Smooth muscle cell (in vitro differentiated cells): ENCODE results near the gene ZNF189. TPM values are rescaled to one million over a fixed set of nuclear protein-coding genes. Genes with fewer than 3 reads are reported as not detected.

Source experiments
- DNase-seq: peaks from one replicate; lab custom pipeline; 2025; ENCODE audit not compliant: unreplicated experiment; lab: John Stamatoyannopoulos, UW
- H2AFZ ChIP-seq: fragments of 200-600 bp; sonication (generic); 2 replicates; pipeline ENCODE4 v1.6.0; 2016; ENCODE audit warnings: antibody characterized with exemption, low read depth, mild to moderate bottlenecking
- H3F3A ChIP-seq: fragments of 200-600 bp; sonication (generic); 2 replicates; pipeline ENCODE4 v1.6.0; 2017; ENCODE audit warnings: antibody characterized with exemption, low read depth
- H3K27ac ChIP-seq: fragments of 200-600 bp; sonication (generic); 2 replicates; pipeline ENCODE4 v1.5.1; 2016; ENCODE audit warnings: low read depth, mild to moderate bottlenecking
- H3K27me3 ChIP-seq: fragments of 200-600 bp; sonication (generic); 2 replicates; pipeline ENCODE4 v1.6.1; 2016; ENCODE audit warnings: low read depth, mild to moderate bottlenecking
- H3K36me3 ChIP-seq: fragments of 200-600 bp; sonication (generic); 2 replicates; pipeline ENCODE4 v1.5.1; 2016; ENCODE audit warnings: low read depth
- H3K4me1 ChIP-seq: fragments of 200-600 bp; sonication (generic); 2 replicates; pipeline ENCODE4 v1.5.1; 2016; ENCODE audit warnings: low read depth
- H3K4me2 ChIP-seq: fragments of 200-600 bp; sonication (generic); 2 replicates; pipeline ENCODE4 v1.6.0; 2016; ENCODE audit warnings: mild to moderate bottlenecking
- H3K4me3 ChIP-seq: fragments of 200-600 bp; sonication (generic); 2 replicates; pipeline ENCODE4 v1.5.1; 2016; ENCODE audit warnings: mild to moderate bottlenecking
- H3K79me2 ChIP-seq: fragments of 200-600 bp; sonication (generic); 2 replicates; pipeline ENCODE4 v1.6.0; 2016; ENCODE audit warnings: low read depth, mild to moderate bottlenecking
- H3K9ac ChIP-seq: fragments of 200-600 bp; sonication (generic); 2 replicates; pipeline ENCODE4 v1.6.0; 2016; ENCODE audit warnings: low read depth
- H3K9me3 ChIP-seq: fragments of 200-600 bp; sonication (generic); replicated peaks from 2 replicates; pipeline ENCODE4 v1.5.1; 2016; ENCODE audit warnings: low read depth
- H4K20me1 ChIP-seq: fragments of 200-600 bp; sonication (generic); 2 replicates; pipeline ENCODE4 v1.6.0; 2016; ENCODE audit warnings: low read depth
- WGBS: methylation state at CpG from one replicate; pipeline ENCODE4 v1.1.7; 2016; ENCODE audit warnings: low lambda C conversion rate; 5-methylcytosine and 5-hydroxymethylcytosine counted together
- polyA plus RNA-seq: library from polyadenylated mRNA; unstranded; fragments of >200 nt; fragmentation: Nextera tagmentation; extraction: Ambion mirVana; gene quantifications from 2 replicates; pipeline ENCODE4 v1.2.1, GENCODE V29; 2016
- total RNA-seq: library from RNA; depleted of rRNA; stranded (reverse); fragments of >200 nt; gene quantifications from 2 replicates; pipeline ENCODE4 v1.2.3, GENCODE V29; 2014
- TF ChIP-seq, protein P1 (sequence below): fragments of 200-600 bp; sonication (generic); IDR thresholded peaks from 2 replicates; pipeline ENCODE4 v1.5.1; 2017; ENCODE audit warnings: borderline replicate concordance, mild to moderate bottlenecking, antibody characterized with exemption; ENCODE audit not compliant: insufficient read depth, poor library complexity, severe bottlenecking

The ZNF189 gene
- total and polyA plus RNA-seq, 2 experiments from 2014 or later: 2.7 to 12.9 TPM

DNA sequence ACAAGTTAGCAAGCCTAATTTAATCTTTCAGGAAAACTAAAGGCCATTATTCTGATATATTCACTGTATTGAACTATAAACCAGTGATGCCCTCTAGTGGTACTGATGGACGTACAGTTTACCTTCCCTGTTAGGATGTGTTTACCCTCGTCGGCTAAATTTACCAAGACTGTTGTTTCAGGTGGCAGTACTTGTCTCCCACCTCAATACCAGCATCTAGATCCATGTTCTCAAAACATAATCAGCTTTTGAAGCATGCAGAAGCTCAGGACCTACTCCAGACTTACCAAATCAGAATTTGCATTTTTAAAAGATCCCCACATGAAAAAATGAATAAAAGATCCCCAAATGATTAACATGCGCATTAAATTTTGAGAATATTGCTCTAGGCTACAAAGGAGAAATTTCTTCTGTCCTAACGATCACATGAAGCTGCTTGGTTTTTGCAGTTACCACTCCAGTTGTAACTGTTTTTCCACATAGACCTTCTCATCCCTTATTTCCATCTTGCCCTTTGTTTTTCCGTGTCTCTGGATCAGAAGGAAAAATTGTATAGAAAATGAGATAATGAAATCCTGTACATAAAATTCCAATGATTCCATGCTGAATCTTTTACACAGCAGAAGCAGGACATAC, 10.7 kb upstream of the ZNF189 start:
- no peaks in the 10 kb centered on the region for H3K4me1 ChIP-seq
- H3K4me2 ChIP-seq: no peak overlapping the region
- no peaks in the 10 kb centered on the region for H3K27me3 ChIP-seq
- H4K20me1 ChIP-seq: peaks cover 22% of the 10 kb centered on the region
- no peak overlapping the region for H2AFZ ChIP-seq
- TF ChIP-seq, protein P1, sequence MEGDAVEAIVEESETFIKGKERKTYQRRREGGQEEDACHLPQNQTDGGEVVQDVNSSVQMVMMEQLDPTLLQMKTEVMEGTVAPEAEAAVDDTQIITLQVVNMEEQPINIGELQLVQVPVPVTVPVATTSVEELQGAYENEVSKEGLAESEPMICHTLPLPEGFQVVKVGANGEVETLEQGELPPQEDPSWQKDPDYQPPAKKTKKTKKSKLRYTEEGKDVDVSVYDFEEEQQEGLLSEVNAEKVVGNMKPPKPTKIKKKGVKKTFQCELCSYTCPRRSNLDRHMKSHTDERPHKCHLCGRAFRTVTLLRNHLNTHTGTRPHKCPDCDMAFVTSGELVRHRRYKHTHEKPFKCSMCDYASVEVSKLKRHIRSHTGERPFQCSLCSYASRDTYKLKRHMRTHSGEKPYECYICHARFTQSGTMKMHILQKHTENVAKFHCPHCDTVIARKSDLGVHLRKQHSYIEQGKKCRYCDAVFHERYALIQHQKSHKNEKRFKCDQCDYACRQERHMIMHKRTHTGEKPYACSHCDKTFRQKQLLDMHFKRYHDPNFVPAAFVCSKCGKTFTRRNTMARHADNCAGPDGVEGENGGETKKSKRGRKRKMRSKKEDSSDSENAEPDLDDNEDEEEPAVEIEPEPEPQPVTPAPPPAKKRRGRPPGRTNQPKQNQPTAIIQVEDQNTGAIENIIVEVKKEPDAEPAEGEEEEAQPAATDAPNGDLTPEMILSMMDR: peak; percentile 43
- H3K9me3 ChIP-seq: peaks cover 8% of the 10 kb centered on the region
- H3K9ac ChIP-seq: no peak overlapping the region
- H3K4me3 ChIP-seq: no peak overlapping the region
- 71% methylated on average over 6 of the region's 6 CpGs for WGBS
- no peak for DNase-seq
- peaks cover 20% of the 10 kb centered on the region for H3K79me2 ChIP-seq
- no peaks in the 10 kb centered on the region for H3F3A ChIP-seq
- H3K27ac ChIP-seq: no peak overlapping the region
- H3K36me3 ChIP-seq: peaks cover 16% of the 10 kb centered on the region

DNA sequence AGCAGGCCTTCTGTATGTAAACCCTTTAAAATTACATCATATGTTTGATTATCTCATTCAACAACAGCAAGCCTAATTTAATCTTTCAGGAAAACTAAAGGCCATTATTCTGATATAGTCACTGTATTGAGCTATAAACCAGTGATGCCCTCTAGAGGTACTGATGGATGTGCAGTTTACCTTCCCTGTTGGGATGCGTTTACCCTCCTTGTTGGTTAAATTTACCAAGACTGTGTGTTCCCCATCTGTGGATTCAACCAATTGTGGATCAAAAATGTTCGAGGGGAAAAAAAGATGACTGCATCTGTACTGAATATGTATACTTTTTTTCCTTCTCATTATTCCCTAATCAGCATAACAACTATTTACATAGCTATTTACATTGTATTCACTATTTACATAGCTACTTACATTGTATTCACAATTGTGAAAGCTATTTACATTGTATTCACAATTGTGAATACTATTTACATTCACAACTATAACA, 10.1 kb upstream of the ZNF189 start:
- Histone ChIP-seq H3K27ac (no peak overlapping the region), H3K4me2 (no peak overlapping the region), H4K20me1 (peaks cover 25% of the 10 kb centered on the region), H3K79me2 (peaks cover 25% of the 10 kb centered on the region), H3K4me1 (no peaks in the 10 kb centered on the region), H3K4me3 (no peak overlapping the region), H3K27me3 (no peaks in the 10 kb centered on the region), H3K9me3 (peaks cover 8% of the 10 kb centered on the region), H3K36me3 (peaks cover 16% of the 10 kb centered on the region), H3K9ac (no peak overlapping the region), H3F3A (no peaks in the 10 kb centered on the region), H2AFZ (no peak overlapping the region)
- DNase-seq: no peak
- 95% methylated on average over 2 of the region's 2 CpGs for WGBS
- TF ChIP-seq, protein P1: peak; percentile 14

- Histone ChIP-seq H3K36me3 (peaks cover 23% of the 10 kb centered on the region), H2AFZ (no peak overlapping the region), H3F3A (no peaks in the 10 kb centered on the region), H3K4me2 (no peak overlapping the region), H4K20me1 (peaks cover 25% of the 10 kb centered on the region), H3K4me3 (no peak overlapping the region), H3K79me2 (peaks cover 71% of the 10 kb centered on the region), H3K4me1 (peaks cover 5% of the 10 kb centered on the region), H3K27me3 (no peaks in the 10 kb centered on the region), H3K9me3 (no peaks in the 10 kb centered on the region), H3K27ac (no peak overlapping the region), H3K9ac (no peak overlapping the region)
- TF ChIP-seq, protein P1: no peak
- 99% methylated on average over 3 of the region's 3 CpGs for WGBS
- DNase-seq: no peak
Measured at GRCh38 chr9:101393135-101393534, 5.5 kb upstream of the ZNF189 start.

DNA sequence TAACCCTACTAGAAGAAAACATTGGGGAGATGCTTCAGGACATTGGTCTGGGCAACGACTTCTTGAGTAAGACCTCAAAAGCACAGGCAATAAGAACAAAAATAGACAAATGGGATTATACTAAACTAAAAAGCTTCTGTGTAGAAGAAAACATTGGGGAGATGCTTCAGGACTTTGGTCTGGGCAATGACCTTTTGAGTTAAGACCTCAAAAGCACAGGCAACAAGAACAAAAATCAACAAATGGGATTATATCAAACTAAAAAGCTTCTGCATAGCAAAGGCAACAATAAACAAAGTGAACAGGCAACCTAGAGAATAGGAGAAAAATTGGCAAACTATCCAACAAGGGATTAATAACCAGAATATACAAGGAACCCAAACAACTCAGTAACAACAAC, 4.0 kb upstream of the ZNF189 start:
- Histone ChIP-seq H3K9ac (no peak overlapping the region), H3K27ac (no peak overlapping the region), H3K4me3 (no peak overlapping the region), H3K4me2 (no peak overlapping the region), H4K20me1 (peaks cover 25% of the 10 kb centered on the region), H3F3A (no peaks in the 10 kb centered on the region), H3K4me1 (peaks cover 8% of the 10 kb centered on the region), H3K79me2 (peaks cover 81% of the 10 kb centered on the region), H3K27me3 (no peaks in the 10 kb centered on the region), H3K9me3 (no peaks in the 10 kb centered on the region), H2AFZ (no peak overlapping the region), H3K36me3 (peaks cover 19% of the 10 kb centered on the region)
- TF ChIP-seq, protein P1: no peak
- WGBS: 97% methylated on average over 1 of the region's 1 CpG
- DNase-seq: no peak
